GM12872 (cell line): ENCODE data around the gene STX1A.

Experiments used
- TF ChIP-seq, protein P1 (sequence below): IDR thresholded peaks from 3 replicates; pipeline ENCODE4 v1.5.1; 2011; ENCODE audit warnings: low read depth, mild to moderate bottlenecking, low read length, moderate library complexity; ENCODE audit not compliant: insufficient read depth

STX1A gene

DNA sequence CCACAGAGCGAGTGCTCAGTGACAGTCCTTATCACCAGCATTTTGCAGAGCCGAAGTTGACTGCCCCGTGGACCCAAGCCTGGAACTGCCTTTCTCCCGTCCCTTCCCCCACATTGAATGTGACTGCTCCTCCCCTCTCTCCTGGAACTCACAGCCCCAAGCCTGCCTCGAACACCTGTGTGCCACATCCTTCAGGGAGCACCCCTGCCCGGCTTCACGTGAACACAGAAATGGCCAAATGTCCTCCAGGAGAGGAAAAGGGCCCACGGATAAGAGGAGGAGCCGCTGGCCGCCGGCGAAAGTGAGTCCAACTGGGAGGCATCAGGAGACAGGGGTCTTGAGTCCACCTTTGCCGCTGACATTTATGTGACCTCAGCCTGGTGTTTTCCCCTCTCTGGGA, 16.2 kb downstream of the STX1A start:
- TF ChIP-seq, protein P1, sequence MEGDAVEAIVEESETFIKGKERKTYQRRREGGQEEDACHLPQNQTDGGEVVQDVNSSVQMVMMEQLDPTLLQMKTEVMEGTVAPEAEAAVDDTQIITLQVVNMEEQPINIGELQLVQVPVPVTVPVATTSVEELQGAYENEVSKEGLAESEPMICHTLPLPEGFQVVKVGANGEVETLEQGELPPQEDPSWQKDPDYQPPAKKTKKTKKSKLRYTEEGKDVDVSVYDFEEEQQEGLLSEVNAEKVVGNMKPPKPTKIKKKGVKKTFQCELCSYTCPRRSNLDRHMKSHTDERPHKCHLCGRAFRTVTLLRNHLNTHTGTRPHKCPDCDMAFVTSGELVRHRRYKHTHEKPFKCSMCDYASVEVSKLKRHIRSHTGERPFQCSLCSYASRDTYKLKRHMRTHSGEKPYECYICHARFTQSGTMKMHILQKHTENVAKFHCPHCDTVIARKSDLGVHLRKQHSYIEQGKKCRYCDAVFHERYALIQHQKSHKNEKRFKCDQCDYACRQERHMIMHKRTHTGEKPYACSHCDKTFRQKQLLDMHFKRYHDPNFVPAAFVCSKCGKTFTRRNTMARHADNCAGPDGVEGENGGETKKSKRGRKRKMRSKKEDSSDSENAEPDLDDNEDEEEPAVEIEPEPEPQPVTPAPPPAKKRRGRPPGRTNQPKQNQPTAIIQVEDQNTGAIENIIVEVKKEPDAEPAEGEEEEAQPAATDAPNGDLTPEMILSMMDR, result no peak

DNA sequence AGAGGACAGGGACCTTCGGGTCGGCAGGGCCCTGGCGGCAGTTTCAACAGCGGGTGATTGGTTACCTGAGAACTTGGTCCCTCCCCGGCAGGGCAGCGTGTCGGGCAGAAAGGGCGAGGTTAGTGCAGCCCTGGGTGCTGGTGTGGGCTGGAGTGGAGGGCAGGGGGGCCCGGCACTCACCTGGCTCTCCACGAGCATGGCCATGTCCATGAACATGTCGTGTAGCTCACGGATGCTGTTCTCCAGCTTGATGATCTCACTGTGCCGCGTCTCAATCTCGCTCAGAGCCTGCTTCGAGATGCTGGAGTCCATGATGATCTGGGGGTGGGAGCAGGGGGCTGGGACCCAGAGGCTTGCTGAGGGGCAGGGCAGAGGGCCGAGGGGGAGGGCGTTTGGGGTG, 16.8 kb downstream of the STX1A start:
- TF ChIP-seq, protein P1, result no peak

DNA sequence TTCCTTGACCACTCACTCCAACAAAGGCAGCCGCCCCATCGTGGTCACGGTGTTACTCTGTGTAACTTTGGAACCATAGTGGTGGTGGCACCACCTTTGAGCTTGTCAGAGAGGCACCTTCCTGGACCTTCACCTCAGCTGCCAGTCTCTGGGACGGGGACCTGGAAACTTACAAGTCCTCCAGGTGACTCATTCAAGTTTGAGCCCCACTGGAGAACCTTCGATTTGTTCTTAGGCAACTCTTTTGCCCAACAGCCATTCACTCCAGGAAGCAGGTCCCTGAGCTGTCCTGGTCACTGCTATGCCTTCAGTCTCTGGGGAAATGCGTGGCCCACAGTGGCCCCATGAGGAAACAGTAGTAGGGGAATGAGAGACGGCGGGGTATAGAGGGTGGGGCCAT, 17.2 kb downstream of the STX1A start:
- TF ChIP-seq, protein P1, result no peak

DNA sequence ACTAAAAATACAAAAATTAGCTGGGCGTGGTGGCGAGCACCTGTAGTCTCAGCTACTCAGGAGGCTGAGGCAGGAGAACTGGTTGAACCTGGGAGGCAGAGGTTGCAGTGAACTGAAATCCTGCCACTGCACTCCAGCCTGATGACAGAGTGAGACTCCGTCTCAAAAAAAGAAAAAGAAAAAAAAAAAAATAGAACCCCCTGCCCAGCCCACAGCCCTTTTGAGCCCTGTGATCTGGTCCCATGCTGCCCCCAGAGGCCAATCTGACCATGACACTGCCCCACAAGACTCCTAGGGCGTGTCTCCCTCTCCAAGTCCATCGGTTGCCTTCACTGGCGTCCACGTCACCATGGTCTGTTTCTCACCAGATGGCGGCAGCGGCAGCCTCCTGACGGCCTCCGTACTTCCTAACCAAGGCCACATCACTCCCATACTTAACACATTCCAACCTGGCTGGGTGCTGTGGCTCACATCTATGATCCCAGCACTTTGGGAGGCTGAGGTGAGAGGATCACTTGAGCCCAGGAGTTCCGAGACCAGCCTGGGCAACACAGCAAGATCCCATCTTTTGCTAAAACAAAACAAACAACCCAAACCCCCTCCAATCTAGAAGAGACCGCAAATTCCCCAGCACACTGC, 18.0 kb downstream of the STX1A start:
- TF ChIP-seq, protein P1, result peak; percentile 72

DNA sequence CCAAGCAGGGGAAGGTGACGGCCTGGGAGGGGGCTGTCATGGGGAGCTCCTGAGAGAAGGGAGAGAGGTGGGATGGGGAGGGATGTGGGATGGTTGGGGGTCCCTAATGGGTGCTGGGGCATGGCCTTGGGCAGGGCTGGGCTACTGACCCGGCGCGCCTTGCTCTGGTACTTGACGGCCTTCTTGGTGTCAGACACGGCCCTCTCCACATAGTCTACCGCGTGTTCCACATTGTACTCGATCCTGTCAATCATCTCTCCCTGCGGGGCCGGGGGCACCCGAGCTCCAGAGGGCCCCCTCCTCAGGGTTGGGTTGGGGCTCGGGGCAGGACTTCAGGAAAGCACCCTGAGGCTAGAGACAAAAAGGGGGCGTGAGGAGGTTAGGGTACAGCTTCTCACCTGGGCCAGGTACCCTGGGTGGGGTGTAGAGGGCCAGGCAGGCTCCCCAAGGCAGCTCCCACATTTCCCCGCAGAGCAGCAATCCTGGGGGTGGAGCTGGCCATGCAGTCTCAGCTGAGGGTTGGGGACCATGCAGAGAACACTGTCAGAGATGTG, 18.8 kb downstream of the STX1A start:
- TF ChIP-seq, protein P1, result no peak

DNA sequence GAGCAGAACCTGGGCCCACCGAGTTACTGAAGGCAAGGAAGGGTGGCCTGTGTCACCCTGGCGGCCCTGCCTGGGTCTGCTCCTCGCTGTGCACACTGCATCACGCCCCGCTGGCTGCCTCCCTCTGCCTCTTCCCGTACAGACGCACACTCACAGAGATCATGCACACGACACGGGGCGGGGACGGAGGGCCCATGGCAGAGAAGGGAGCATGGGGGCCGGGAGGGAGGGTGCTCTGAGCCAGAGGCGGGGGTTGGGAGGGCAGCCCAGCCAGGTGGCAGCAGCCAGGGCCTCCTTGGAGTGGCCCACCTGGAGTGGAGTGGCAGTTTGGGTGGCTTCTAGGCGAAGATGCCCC, 19.4 kb downstream of the STX1A start:
- TF ChIP-seq, protein P1, result no peak

DNA sequence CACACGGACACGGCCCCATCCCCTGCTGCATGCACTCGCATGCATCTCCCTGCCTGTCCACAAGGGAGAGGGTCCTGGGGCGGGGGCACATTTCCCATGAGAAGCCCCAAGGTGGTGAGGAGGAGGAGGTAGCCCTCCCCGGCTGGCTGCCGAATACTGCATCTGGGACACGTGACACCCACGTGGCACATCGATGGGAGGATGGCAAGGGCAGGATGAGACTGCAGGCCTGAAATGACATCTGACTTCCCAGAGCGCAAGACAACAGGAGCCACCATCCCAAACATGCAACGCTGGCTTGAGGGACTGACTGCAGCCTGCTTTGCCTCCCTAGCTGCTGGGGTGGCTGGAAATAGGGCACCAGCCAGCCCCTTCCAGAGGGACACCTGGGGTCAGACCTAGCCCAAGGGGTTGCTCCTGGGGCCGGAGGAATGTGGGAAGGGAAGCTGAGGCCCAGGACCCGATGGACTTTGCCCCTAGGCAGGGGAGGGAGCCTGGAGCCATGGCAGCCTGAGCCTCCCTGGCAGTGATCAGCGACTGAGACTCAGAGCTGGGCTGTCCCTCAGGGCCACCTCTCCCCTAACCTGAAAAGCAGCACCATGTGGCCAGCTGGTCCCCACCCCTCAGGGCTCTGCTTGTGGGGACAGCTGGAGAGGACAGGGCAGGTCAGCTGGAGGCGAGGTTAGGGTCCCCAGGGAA, 19.9 kb downstream of the STX1A start:
- TF ChIP-seq, protein P1, result no peak
